ENCODE results near the gene ELF2. TPM values are rescaled to one million over a fixed set of nuclear protein-coding genes. Genes with fewer than 3 reads are reported as not detected.
"Not testable (repeated sequence)": the region's sequence is repeated elsewhere in the genome, so short reads cannot be mapped to it uniquely, and the experiment has no call there.

ELF2 gene
- total and polyA plus RNA-seq, 2 donors (not counting 1 experiment from before 2014, with no cell fraction given): 31.2 to 42.6 TPM

DNA sequence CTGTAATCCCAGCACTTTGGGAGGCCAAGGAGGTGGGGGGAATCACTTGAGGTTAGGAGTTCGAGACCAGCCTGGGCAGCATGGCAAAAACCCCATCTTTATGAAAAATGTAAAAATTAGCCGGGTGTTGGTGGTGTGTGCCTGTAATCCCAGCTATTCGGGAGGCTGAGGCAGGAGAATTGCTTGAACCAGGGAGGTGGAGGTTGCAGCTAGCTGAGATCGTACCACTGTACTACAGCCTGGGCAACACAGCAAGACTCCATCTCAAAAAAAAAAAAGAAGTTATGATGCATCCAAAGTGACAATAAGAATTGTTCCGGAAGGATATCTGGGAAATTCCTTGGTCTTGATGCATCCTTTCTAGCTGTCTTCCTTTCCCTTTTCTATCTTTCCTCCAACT is 154.2 kb downstream of the ELF2 start:
- no peaks in the 10 kb centered on the region for H3K27me3 ChIP-seq (ENCODE audit: control insufficient read depth, insufficient read depth, low read length)
- H4K20me1 ChIP-seq (ENCODE audit: control insufficient read depth, extremely low read depth, insufficient read depth, low read length): no peaks in the 10 kb centered on the region
- H3K4me3 ChIP-seq (replicated peaks in 1 of 4; ENCODE audit: control extremely low read depth in 1 of 4, insufficient read depth in 1 of 4, low read depth in 3 of 4, low read length in 4 of 4): no peak overlapping the region
- peaks cover 81% of the 10 kb centered on the region for H3K79me2 ChIP-seq (ENCODE audit: control insufficient read depth, insufficient read depth, low read length)
- H2AFZ ChIP-seq (ENCODE audit: low read length): no peak overlapping the region
- no peaks in the 10 kb centered on the region for H3K9me3 ChIP-seq (ENCODE audit: control insufficient read depth, insufficient read depth, low read depth, low read length)
- DNase-seq (ENCODE audit: low read depth in 2 of 2): no peak
- peaks cover 12% of the 10 kb centered on the region for H3K4me1 ChIP-seq (ENCODE audit: control insufficient read depth, extremely low read depth, insufficient read depth, low read length)
- no peaks in the 10 kb centered on the region for H3K36me3 ChIP-seq (ENCODE audit: control insufficient read depth, insufficient read depth, low read length)
- TF ChIP-seq EZH2 (IDR thresholded peaks at IDR 0.05; ENCODE audit: low read length, missing control alignments): no peak
- TF ChIP-seq CTCF (conservative IDR thresholded peaks at IDR 0.05 in 1 of 2, IDR thresholded peaks at IDR 0.05 in 1 of 2; ENCODE audit: low read depth in 1 of 2, low read length in 2 of 2): no peak
- no peak overlapping the region for H3K4me2 ChIP-seq (ENCODE audit: extremely low read depth, insufficient read depth, low read length)
- H3K27ac ChIP-seq (ENCODE audit: insufficient read depth, low read length): no peak overlapping the region
- no peak overlapping the region for H3K9ac ChIP-seq (ENCODE audit: insufficient read depth, low read length)

DNA sequence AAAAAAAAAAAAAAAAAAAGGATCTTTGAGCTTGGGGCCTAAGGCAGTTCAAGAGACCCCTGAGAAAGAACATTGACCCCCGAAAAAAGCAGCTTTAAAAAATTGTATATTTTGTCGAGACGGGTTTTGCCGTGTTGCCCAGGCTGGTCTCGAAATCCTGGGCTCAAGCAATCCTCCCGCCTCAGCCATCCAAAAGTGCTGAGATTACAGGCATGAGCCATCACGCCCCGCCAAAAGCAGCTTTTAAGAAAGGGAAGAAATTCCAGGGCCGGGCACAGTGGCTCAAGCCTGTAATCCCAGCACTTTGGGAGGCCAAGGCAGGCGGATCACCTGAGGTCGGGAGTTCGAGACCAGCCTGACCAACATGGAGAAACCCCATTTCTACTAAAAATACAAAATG is 155.9 kb downstream of the ELF2 start:
- not testable (repeated sequence) for H3K4me3 ChIP-seq (replicated peaks in 1 of 4; ENCODE audit: control extremely low read depth in 1 of 4, insufficient read depth in 1 of 4, low read depth in 3 of 4, low read length in 4 of 4); H3K36me3 ChIP-seq (ENCODE audit: control insufficient read depth, insufficient read depth, low read length); H3K27me3 ChIP-seq (ENCODE audit: control insufficient read depth, insufficient read depth, low read length); H4K20me1 ChIP-seq (ENCODE audit: control insufficient read depth, extremely low read depth, insufficient read depth, low read length); H3K9me3 ChIP-seq (ENCODE audit: control insufficient read depth, insufficient read depth, low read depth, low read length); H2AFZ ChIP-seq (ENCODE audit: low read length); H3K27ac ChIP-seq (ENCODE audit: insufficient read depth, low read length); H3K4me2 ChIP-seq (ENCODE audit: extremely low read depth, insufficient read depth, low read length); DNase-seq (ENCODE audit: low read depth in 2 of 2); H3K9ac ChIP-seq (ENCODE audit: insufficient read depth, low read length)
- Histone ChIP-seq H3K79me2 (ENCODE audit: control insufficient read depth, insufficient read depth, low read length) (peaks cover 90% of the 10 kb centered on the region), H3K4me1 (ENCODE audit: control insufficient read depth, extremely low read depth, insufficient read depth, low read length) (peaks cover 12% of the 10 kb centered on the region)

- no peak for TF ChIP-seq EZH2 (IDR thresholded peaks at IDR 0.05; ENCODE audit: low read length, missing control alignments)
- no peak for TF ChIP-seq CTCF (conservative IDR thresholded peaks at IDR 0.05 in 1 of 2, IDR thresholded peaks at IDR 0.05 in 1 of 2; ENCODE audit: low read depth in 1 of 2, low read length in 2 of 2)
- no peak for DNase-seq (ENCODE audit: low read depth in 2 of 2)
- Histone ChIP-seq H3K36me3 (ENCODE audit: control insufficient read depth, insufficient read depth, low read length) (no peaks in the 10 kb centered on the region), H3K79me2 (ENCODE audit: control insufficient read depth, insufficient read depth, low read length) (peaks cover 91% of the 10 kb centered on the region), H3K4me2 (ENCODE audit: extremely low read depth, insufficient read depth, low read length) (no peak overlapping the region), H3K9me3 (ENCODE audit: control insufficient read depth, insufficient read depth, low read depth, low read length) (no peaks in the 10 kb centered on the region), H2AFZ (ENCODE audit: low read length) (no peak overlapping the region), H4K20me1 (ENCODE audit: control insufficient read depth, extremely low read depth, insufficient read depth, low read length) (no peaks in the 10 kb centered on the region), H3K27me3 (ENCODE audit: control insufficient read depth, insufficient read depth, low read length) (no peaks in the 10 kb centered on the region), H3K4me1 (ENCODE audit: control insufficient read depth, extremely low read depth, insufficient read depth, low read length) (peaks cover 12% of the 10 kb centered on the region), H3K9ac (ENCODE audit: insufficient read depth, low read length) (no peak overlapping the region), H3K4me3 (replicated peaks in 1 of 4; ENCODE audit: control extremely low read depth in 1 of 4, insufficient read depth in 1 of 4, low read depth in 3 of 4, low read length in 4 of 4) (no peak overlapping the region), H3K27ac (ENCODE audit: insufficient read depth, low read length) (no peak overlapping the region)
Measured at GRCh38 chr4:139020384-139020783, 156.6 kb downstream of the ELF2 start.

Measured in fibroblast of lung (primary cell).